Fibroblast of lung (primary cell): ENCODE data around the gene STXBP5.

ENCODE experiments used
- EZH2 ChIP-seq: IDR thresholded peaks from 2 replicates; pipeline ENCODE4 v1.5.1; 2012; ENCODE audit warnings: low read length, control low read depth, mild to moderate bottlenecking; ENCODE audit errors: missing control alignments
- TF ChIP-seq, protein P1 (sequence below), 2 donors: IDR thresholded peaks in 1 of 2; conservative IDR thresholded peaks in 1 of 2; 1 replicate in 1 of 2; 2 replicates in 1 of 2; pipeline ENCODE4 v1.5.1; 2011 to 2012; ENCODE audit warnings: low read length in 2 of 2, control low read depth in 1 of 2, inconsistent platforms in 1 of 2, low read depth in 1 of 2, mild to moderate bottlenecking in 1 of 2

DNA sequence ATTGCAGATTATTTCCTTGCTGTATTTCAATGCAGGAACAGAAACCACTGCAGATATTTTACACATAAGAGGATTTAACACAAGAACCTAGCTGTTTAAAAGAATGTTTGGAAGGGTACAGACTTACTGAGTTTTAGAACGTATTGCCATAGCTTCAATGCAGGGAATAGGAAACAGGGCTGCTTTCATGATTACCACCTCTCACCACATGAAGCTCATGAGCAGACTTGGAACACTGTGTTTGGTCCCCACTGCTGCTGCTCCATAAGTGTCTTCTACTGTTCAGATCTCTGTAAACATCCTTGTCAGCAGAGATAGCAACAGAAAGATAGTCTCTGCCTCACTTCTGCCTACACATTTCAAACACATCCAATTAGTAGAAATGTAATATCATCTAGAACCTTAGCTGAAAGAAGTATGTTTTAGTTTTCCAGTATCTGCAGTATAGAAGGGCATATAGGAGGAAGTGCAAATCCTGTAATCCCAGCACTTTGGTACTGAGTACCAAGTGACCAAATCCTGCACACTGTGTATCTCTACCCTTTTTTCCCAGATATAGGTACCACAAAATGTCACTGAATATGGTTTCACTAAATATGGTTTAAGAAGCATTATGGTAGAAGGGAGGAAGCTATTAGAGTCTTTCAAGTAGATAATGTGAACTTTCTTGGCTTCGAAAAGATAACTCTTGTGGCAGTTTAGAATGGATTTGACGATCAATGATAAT is 51.9 kb downstream of the STXBP5 start:
- TF ChIP-seq, protein P1, sequence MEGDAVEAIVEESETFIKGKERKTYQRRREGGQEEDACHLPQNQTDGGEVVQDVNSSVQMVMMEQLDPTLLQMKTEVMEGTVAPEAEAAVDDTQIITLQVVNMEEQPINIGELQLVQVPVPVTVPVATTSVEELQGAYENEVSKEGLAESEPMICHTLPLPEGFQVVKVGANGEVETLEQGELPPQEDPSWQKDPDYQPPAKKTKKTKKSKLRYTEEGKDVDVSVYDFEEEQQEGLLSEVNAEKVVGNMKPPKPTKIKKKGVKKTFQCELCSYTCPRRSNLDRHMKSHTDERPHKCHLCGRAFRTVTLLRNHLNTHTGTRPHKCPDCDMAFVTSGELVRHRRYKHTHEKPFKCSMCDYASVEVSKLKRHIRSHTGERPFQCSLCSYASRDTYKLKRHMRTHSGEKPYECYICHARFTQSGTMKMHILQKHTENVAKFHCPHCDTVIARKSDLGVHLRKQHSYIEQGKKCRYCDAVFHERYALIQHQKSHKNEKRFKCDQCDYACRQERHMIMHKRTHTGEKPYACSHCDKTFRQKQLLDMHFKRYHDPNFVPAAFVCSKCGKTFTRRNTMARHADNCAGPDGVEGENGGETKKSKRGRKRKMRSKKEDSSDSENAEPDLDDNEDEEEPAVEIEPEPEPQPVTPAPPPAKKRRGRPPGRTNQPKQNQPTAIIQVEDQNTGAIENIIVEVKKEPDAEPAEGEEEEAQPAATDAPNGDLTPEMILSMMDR (conservative IDR thresholded peaks at IDR 0.05 in 1 of 2, IDR thresholded peaks at IDR 0.05 in 1 of 2; ENCODE audit: low read depth in 1 of 2, low read length in 2 of 2), result no peak
- TF ChIP-seq EZH2, result no peak
